Dermis microvascular lymphatic vessel endothelial cell (primary cell): ENCODE measurements around the gene ASXL1. TPM values are rescaled to one million over a fixed set of nuclear protein-coding genes. Genes with fewer than 3 reads are reported as not detected.

Experiments
- DNase-seq, 2 donors: peaks; one replicate each; pipeline versions ENCODE4 v3.0.0 to v3.0.0-alpha.2; 2010; ENCODE audit warnings: low read depth in 2 of 2
- total RNA-seq: library from RNA; depleted of rRNA; stranded (reverse); fragments of >200 nt; gene quantifications from 2 replicates; pipeline ENCODE4 v1.2.1, GENCODE V29; 2014

Gene ASXL1
- total RNA-seq, 1 donor from 2014 or later = 27.3 TPM

GRCh38 chr20:32451682-32452461 lies 93.7 kb downstream of the ASXL1 start:
- DNase-seq = no peak

- no peak for DNase-seq
These were observed 94.8 kb downstream of the ASXL1 start for GRCh38 chr20:32452776-32453466.

GRCh38 chr20:32453467-32454163 lies 95.5 kb downstream of the ASXL1 start:
- DNase-seq = no peak

- no peak for DNase-seq
These were observed 96.3 kb downstream of the ASXL1 start for GRCh38 chr20:32454164-32455145.

GRCh38 chr20:32455171-32455900 lies 97.2 kb downstream of the ASXL1 start:
- no peak for DNase-seq

GRCh38 chr20:32455901-32456701 lies 98.0 kb downstream of the ASXL1 start:
- no peak for DNase-seq

GRCh38 chr20:32456869-32457478 lies 98.8 kb downstream of the ASXL1 start:
- peak in 1 of 2 donors; percentile 42 for DNase-seq

GRCh38 chr20:32457479-32457986 lies 99.4 kb downstream of the ASXL1 start:
- DNase-seq = peak in 1 of 2 donors; percentile 62

GRCh38 chr20:32458061-32458836 lies 100.1 kb downstream of the ASXL1 start:
- DNase-seq = no peak

- DNase-seq = no peak
These were observed 100.7 kb downstream of the ASXL1 start for GRCh38 chr20:32458837-32459220.

GRCh38 chr20:32460231-32460630 lies 102.1 kb downstream of the ASXL1 start:
- no peak for DNase-seq

GRCh38 chr20:32460683-32461320 lies 102.7 kb downstream of the ASXL1 start:
- no peak for DNase-seq

GRCh38 chr20:32461836-32462600 lies 103.9 kb downstream of the ASXL1 start:
- no peak for DNase-seq

GRCh38 chr20:32462900-32463641 lies 104.9 kb downstream of the ASXL1 start:
- no peak for DNase-seq

- no peak for DNase-seq
These were observed 105.7 kb downstream of the ASXL1 start for GRCh38 chr20:32463642-32464400.
